ENCODE measurements around the gene RRH. TPM values are rescaled to one million over a fixed set of nuclear protein-coding genes. Genes with fewer than 3 reads are reported as not detected.
"Not testable (repeated sequence)": the region's sequence is repeated elsewhere in the genome, so short reads cannot be mapped to it uniquely, and the experiment has no call there.

Gene RRH
- total RNA-seq, 1 donor from 2014 or later: 0.15 TPM

DNA sequence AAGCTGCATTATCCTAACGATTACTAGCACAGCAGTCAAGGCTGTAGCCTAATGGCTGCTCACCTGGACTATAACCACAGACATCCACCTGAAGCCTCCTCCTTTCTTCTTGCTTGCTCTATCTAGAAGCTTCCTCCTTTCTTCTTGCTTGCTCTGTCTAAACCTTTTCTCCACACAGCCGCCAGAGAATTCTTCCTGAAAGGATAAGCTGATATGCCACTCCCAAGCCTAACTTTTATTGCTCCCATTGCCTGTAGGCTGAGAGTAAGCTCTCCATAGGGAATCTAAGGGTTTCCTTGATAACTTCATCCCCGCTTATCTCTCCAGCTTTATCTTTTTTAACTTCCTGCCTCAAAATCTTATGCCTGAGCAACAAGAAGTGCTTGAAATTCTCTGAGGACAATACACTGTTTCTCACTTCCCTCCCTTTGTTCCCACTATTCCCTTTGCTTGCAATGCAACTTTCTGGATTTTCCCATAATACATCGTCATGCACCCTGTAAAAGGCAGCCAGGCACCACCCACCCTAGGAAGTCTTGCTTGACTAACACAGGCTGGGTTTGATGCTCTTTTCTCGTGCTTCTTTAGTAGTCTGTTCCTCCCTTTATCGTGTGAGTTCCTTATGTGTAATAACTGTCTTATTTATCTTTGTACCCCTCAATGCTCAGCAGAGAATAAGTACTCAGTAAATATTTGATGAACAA is 18.8 kb downstream of the RRH start:
- no peak for DNase-seq (ENCODE audit: low read depth)

DNA sequence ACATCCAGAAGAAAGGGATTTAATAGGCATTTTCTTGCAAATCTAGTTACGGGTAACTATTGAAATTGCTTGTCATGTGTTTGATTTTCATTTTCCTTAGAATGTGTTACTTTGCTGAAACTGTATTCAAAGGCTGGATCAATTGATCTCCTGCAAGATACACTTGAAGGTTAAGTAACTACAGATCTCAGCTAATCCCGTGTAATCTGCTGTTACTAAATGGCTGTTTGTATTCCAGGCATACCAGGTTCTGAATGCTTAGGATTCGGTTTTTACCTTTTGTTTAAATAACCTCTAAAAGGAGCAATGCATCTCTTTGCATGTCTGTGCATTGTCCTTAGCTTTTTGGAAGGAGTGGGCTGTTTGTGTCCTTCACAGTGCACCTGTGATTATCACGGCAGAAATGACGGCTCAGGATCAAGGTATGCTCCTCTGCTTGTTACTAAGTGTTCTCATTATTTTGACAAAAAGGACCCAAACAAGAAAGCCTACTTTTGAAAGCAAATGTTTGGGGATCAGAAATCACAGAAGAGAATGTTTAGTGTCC is 20.2 kb downstream of the RRH start, which contains the start of gene LRIT3:
Gene LRIT3, plus strand, starts transcription at position 212 of the 547 bp plus-strand sequence. Its CDS starts 95 bp downstream, at position 307.
- no peak for DNase-seq (ENCODE audit: low read depth)

DNA sequence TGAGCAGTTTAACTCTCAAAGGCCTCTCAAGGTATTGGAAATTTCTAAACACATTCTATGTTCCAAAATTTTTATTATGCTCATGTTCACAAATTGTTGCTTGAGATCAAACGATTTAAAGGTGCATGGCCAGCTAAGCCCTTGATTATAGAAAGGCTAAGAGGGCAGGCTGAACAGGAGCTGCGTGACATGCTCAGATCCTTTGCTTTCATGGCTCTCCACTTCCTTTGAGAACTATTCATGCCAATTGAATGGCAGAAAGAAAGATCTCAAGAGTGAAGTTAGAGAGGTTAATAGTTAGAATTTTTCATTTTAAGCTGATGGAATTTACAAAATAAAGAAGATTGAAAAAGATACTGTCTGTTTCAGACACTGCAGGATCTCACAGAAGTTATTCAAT is 20.7 kb downstream of the RRH start:
- no peak for DNase-seq (ENCODE audit: low read depth)

DNA sequence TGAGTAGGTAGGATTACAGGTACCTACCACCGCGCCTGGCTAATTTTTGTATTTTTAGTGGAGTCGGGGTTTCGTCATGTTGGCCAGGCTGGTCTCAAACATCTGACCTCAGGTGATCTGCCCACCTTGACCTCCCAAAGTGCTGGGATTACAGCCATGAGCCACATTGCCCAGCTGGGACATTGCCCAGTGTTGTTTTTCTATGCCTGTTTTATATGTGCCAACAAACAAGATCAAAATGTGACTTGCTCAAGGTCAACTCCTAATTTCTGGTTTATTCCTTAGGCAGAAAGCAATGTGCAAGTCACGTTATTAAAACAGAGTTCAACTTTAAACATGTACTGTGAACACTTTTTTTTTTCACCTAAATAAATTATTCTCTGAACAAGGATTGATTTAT is 22.8 kb downstream of the RRH start:
- no peak for DNase-seq (ENCODE audit: low read depth)

DNA sequence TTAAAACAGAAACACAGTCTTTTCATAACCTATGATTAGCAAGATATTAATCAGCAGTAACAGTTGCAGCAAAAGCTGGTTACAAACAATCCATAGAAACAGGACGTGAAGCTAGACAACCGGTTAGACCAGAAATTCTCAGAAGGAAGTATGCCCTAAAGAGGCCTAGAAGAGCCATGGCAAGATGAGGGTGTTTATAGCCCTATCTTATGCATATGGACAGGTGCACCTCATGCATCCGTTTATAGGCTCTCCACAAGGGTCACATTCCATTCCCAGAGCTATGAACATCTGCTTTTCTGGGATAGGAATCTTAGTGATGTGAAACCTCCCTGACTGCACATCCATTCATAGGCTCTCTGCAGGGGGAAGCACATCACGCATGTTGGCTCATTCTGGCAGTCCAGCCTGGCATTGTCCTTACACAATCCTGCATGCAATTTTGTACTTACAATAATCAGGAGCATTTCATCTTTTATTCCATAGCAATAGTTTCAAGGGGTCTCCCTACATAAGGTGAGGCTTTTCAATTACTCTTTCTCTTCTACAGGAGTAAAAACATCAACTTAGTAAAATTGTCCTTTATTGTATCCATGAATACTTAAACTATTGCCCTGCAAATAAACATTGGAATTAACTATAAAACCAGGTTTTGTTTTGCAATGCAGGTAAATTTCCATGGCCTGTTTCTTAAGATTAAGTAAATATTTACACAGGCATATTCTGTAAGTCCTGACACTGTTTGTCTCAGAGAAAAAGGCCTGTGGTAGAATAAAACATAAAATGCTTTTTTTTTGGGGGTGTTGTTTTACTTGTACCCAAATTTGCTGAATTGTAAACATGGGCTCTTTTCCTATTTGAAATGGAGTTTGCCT is 31.9 kb downstream of the RRH start:
- DNase-seq (ENCODE audit: low read depth): not testable (repeated sequence)

DNA sequence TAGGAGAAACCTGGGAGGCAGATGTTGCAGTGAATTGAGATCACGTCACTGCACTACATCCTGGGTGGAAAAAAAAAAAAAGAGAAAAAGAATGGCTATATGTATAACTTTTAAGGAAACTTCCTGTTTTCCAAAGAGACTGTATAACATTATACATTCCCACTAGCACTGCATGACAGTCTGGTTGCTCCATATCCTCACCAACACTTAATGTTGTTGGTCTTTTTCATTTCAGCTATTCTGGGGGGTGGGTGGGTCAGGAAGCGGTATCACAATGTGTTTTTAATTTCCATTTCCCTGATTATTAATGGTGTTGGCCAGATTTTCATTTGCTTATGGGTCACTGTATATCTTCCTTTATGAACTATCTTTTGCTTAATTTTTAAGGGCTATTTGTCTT is 33.5 kb downstream of the RRH start:
- DNase-seq (ENCODE audit: low read depth): no peak

DNA sequence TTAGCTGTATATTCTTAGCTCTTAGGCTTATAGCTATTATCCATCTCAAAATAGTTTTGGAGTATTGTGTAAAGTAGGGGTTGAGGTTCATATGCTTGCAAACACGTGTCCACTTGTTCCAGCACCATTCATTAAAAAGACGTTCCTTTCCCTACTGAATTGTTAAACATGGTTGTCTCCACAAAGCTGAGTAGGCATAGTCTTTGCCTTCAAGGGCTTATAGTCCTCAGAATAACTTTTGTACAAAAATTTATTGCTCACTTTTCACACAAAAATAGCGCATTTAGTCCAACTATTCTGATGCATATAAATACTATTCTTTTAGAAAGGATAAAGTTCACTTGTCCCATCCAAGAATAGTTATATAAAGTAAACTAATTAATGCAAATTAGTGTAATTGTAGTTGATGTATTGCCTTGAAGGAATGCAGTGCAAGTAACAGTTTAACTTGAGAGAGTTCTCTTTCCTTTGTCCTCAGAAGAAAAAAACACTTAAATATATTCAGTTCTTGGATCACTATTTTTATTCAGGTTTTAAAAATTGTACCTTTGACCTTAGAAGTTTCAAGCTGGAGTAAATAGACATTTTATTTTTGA is 34.2 kb downstream of the RRH start:
- peak; percentile 77 for DNase-seq (ENCODE audit: low read depth)

DNA sequence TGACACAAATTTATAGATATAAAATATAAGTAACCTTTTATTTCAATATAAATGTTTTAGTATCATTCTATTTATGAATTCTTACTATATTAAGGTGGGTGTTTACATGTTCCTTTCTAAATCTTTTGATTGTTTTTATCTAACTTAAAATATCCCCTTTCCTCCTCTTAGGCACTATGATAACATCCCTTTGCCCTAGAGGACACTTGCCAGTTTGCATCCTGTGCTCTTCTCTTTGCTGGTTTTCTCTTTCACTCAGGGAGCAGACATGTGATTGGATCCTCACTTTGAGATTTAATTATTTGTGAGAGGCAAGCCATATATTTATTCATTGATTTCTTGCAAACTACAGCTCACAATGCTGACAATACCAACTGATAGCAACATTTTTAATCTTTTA is 36.4 kb downstream of the RRH start:
- DNase-seq (ENCODE audit: low read depth): no peak

DNA sequence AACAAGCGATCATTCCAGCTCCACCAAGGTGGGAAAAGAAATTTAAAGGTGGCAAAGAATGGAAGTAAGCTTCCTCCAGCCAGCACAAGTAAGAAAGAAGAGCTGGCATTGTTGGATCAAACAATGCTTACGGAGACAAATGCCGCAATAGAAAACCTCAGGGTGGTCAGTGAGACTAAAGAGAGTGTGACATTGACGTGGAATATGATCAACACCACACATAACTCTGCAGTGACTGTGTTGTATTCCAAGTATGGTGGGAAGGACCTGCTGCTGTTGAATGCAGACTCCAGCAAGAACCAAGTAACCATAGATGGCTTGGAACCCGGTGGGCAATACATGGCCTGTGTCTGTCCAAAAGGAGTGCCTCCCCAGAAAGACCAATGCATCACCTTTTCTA is 42.3 kb downstream of the RRH start:
- no peak for DNase-seq (ENCODE audit: low read depth)

DNA sequence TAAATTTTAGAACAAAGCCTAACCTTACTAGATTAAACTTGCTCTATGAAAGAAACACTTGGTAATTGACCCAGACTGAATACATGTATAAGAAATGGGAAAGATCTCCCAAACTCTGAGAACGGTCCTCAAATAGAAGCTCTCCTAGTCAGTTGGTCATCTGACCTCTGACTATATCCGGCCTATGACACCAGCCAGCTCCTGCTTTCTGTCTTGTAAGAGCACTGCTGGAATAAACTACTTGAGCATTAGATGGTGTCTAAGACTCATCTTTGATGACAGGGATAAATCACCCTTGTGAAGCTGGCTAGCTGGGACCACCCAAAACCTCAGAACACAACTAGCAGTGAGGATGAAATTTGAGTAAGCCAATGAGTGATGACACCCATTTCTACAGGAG is 44.3 kb downstream of the RRH start:
- DNase-seq (ENCODE audit: low read depth): no peak

DNA sequence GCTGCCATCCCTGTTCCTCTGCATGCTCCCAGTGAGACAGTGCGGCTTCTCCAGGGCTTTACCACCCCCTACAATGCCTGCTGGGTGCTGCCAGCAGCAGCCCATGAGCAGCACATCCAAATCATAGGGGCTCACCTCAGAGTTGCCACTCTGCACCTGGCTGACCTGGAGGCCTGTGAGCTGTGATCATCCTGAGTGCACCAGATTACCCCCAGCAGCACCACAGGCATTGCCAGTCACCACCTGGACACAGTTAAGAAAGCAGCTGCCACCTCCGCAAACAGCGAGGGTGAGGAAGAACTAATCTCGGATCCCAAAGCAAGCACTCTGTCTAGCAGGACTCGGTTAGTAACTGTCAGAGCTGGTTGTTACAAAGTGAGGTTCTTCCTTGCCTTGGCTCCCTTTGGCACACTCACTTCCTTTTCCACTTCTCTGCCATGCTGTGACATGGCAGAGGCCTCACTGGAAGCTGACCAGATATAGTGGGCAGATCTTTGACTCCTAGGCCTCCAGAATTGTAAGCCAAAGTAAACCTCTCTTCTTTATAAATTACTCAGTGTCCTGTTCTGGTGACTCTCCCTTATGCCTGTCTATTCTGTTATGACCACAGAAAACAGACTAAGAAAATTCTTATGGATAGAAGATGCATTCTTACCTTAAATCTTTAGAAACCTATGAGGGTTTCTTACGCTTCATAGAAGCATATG is 45.3 kb downstream of the RRH start:
- DNase-seq (ENCODE audit: low read depth): no peak

DNA sequence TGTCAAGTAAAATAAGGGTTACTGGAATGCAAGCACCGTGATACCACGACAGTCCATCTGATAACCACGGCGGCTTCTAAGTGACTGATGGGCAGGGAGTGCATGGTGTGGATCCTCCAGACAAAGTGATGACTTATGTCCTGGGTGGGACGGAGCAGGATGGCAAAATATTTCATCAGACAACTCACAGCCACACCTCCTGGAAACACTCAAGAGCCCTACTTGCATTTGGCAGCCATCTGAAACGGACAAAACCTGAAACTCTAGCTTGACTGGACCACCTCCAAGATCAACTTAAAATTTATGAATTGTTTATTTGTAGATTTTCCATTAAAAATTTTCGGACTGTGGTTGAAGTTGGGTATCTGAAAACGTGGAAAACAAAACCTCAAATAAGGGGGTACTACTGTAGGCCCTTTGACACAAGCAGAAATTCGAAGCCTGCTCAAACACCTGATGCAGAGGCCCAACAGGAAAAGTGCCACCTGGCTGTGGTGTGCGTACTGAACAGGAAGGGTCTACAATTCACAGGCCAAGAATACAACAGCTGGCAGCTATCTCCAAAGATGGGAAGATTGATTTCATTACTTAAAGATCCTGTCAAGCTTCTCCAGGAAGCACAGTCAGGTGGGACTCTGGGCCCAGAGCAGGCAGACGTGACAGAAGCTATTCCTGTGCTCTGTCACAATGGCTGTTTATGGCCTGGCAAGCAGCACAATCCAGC is 46.2 kb downstream of the RRH start:
- no peak for DNase-seq (ENCODE audit: low read depth)

DNA sequence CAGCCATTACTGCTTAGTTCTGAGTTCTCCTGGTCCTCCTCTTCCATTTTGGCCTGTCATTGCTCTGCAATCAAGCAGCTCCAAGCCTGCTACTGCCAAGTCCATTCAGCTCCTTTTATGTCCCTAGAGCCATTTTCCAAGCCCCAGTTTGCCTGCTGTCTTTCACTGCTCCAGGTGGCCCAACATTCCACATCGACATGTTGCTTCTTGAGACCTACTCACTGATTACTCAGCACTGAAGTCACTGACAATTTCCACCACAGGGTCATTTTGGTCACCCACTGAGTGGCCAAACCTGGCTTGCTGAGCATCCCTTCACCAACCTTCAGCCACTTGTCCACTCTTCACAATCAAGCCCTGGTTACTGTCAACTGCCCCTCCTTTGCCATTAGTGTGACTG is 47.3 kb downstream of the RRH start:
- no peak for DNase-seq (ENCODE audit: low read depth)

DNA sequence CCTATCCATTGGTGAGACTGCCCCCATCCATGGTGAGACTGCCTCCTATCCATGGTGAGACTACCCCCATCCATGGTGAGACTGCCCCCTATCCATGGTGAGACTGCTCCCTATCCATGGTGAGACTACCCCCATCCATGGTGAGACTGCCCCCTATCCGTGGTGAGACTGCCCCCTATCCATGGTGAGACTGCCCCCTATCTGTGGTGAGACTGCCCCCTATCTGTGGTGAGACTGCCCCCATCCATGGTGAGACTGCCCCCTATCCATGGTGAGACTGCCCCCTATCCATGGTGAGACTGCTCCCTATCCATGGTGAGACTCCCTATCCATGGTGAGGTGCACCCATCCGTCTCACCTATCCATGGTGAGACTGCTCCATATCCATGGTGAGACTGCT is 47.8 kb downstream of the RRH start:
- DNase-seq (ENCODE audit: low read depth): not testable (repeated sequence)

DNA sequence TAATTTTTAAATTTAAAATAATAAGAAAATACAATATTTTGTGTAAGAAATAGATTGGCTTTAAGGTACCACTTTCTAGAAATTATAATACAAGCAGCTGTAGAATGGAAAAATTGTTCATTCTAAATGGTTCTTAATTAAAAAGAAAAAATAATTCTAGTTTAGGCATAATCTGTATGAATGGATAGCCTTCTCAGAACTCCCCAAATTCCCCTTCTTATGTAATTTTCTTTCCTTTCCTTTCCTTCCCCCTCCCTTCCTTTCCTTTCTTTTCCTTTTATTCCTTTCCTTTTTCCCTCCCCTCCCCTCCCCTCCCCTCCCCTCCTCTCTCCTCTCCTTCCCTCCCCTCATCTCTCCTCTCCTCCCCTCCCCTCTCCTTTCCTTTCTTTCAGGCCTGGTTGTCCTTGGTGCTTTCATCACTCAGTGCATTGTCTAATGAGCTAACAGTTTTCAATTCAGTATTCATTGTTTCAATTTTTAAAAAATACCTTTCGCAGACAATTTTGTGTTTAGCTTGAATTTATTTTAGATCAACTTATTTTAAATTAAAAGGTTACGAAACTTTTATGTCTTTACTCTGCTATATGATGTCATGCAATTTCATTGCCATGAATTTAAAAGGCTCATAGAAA is 49.0 kb downstream of the RRH start:
- no peak for DNase-seq (ENCODE audit: low read depth)

DNA sequence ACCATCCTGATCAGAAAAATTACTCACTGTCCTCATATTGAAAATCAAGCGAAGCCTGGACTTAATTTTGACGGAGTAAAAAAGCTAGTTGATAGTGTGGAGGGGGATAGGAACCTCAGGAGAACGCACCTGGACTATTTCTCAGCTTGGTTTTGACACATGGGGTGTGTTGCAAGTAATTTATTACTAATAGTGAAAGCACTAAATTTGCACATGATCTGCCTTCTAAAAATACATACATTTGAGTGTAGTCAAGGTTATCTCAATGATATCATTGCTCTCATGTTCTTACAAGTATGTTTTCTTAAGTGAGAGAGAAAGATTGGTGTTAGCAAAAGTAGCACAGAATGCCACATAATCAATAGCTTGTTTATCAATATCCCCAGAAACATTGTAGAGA is 49.6 kb downstream of the RRH start:
- no peak for DNase-seq (ENCODE audit: low read depth)

DNA sequence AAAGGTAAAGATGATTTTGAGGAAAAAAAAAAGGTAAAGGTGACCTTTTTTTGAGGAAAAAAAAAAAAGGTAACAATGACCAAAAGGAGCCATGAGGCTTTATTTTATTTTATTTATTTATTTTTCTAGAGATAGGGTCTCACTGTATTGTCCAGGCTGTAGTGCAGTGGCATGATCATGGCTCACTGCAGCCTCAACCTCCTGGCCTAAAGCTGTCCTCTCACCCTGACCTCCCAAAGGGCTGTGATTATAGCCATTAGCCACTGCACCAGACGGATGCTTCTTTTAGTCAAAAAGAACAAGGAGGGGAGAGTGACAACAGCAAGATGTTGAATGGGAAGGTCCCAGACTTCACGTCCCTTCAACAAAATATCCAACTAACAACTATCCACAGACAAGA is 50.6 kb downstream of the RRH start:
- no peak for DNase-seq (ENCODE audit: low read depth)

DNA sequence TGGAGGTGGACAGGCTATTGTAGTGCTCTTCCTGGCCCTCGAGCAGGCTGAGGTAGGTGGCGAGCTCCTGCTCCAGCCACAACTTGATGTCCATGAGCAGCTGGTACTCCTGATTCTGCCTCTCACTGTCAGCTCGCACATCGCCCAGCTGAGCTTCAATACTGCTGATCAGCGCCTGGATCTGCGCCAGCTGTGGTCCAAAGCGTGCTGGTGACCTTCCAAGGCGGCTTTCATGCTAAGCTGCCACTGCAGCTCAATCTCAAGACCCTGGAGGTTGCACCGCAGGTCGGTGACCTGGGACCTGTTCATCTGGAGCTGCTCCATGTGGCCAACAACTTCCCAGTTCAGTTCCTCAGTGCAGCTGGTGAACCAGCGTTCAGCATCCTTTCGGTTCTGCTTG is 51.3 kb downstream of the RRH start:
- no peak for DNase-seq (ENCODE audit: low read depth)

DNA sequence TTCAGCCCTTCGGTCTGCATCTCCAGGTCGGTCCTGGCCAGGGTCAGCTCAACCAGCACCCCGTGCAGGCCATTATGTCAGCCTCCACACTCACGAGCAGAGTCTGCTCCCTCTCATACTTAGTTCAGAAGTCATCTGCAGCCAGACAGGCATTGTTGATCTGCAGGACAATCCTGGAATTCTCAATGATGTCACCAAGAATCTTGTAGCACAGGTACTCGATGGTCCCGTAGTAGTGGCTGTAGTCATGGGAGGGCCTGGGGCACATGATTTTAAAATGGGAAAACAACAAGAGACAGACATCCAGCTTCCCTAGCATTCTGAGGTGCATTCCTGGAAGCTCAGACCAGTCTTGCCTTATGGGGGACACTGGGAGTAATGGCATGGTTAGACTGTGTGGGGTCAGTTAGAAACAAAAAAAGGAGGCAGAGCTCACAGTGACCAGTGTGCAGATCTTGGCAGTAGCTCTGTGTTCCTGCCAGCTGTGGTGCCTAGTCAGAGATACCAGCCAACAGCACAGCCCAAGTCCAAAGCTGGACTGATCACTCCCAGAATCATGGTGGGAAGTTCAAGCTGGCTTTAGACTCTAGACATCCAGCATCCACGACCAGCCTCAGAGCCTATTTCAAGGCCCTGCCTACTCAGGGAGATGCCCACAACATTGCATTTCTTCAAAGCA is 52.0 kb downstream of the RRH start:
- DNase-seq (ENCODE audit: low read depth): no peak

DNA sequence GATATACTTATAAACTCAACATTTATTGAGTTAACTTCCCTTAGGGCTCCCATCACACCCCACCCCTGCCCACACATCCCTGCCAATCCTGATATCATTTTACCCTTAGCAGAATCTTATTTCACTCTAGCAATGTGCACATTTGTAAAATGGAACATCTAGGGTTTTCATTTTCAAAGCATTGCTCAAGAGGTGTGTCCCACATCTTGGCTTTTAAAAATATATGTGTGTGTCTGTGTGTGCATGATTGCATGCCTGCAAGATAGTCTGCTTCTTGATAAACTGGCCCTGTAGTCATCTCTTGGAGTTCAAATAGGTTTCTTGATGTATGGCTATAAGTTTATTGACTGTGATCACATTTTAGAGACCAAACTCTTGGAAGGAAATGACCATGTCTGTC is 58.5 kb downstream of the RRH start:
- DNase-seq (ENCODE audit: low read depth): no peak
